Measurements from ENCODE around the gene USP7.
A peak's percentile ranks its signal among the peaks of the same experiment; 100 is the strongest.
"Not testable (repeated sequence)": the region's sequence is repeated elsewhere in the genome, so short reads cannot be mapped to it uniquely, and the experiment has no call there.

Gene USP7

GRCh38 chr16:8874388-8874787 lies 89.3 kb downstream of the USP7 start:
- DNase-seq: no peak

GRCh38 chr16:8873866-8874195 lies 89.9 kb downstream of the USP7 start:
- not testable (repeated sequence) for DNase-seq

DNA sequence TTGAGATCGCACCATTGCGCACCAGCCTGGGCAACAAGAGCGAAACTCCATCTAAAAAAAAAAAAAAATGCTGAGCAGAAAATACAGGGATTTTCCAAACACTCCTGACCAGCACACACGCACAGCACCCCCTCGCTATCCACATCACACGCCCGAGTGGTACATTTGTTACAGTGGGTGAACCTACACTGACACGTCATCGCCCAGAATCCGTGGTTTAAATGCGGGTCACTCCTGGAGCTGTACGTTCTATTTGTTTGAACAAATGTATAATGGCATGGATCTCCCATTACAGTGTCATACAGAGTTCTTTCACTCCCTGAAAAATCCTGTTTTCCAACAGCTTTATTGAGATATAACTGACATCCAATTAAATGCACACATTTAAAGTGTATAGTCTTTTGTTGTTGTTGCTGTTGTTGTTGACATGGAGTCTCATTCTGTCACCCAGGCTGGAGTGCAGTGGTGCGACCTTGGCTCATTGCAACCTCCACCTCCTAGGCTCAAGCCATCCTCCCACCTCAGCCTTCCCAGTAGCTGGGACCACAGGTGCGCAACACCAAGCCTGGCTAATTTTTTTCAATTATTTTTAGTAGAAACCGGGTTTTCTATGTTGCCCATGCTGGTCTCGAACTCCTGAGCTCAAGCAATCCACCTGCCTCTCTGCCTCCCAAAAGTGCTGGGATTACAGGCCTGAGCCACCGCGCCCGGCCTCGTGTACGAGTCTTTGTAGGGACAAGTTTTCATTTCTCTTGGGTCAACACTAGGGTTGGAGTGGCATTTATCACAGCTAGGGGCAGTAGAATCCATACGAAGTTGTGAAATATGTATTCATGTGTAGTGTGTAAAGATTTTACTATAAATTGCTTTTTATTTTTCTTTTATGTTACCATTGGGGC lies 90.5 kb downstream of the USP7 start:
- no peak for DNase-seq

GRCh38 chr16:8872071-8872470 lies 91.6 kb downstream of the USP7 start:
- DNase-seq: no peak

- not testable (repeated sequence) for DNase-seq
These were observed 93.8 kb downstream of the USP7 start for GRCh38 chr16:8869988-8870241.

GRCh38 chr16:8869212-8869987 lies 94.3 kb downstream of the USP7 start:
- no peak for DNase-seq

DNA sequence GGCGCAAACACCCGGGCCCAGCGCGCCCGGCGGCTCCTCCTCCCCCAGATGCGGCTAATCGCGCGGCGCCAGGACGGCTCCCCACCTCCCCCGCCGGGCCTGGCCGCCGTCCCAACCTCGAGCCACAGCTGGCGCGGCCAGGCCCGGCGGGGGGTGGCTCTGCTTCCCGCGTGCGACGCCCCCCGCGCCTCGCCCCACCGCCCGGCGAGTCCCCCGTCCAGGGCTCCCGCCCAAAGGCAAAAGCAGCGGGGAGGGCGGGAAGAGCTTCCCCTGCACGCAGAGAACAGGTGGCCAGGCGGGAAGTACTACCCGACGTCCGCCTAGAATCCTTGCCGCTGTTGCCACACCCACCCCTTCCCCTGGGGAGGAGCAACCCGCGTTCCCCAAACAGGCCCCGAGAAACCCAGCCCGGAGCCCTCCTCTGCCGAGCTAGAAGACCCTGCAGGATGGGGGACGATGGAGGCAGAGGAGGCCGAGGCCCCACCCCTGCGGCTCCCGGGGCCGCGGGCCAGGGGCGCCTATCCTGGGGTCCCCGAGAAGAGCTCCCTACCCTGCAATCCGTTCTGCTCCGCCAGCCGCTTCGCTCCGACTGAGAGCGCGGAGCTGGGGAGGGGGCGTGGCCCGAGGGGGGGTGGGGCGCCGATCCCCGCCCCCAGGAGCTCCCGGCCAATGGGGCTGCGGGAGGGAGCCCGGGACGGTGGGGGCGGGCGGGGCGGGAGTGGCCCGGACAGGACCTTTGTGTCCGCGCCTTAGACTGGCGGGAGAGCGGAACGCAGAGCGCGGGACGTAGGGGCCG lies 95.1 kb downstream of the USP7 start, which contains the start of gene CARHSP1:
Gene CARHSP1 (minus strand): TSS at position 591 of the 796 bp plus-strand sequence. CDS start 9,678 bp downstream, outside the sequence.
- DNase-seq: peak; percentile 92

DNA sequence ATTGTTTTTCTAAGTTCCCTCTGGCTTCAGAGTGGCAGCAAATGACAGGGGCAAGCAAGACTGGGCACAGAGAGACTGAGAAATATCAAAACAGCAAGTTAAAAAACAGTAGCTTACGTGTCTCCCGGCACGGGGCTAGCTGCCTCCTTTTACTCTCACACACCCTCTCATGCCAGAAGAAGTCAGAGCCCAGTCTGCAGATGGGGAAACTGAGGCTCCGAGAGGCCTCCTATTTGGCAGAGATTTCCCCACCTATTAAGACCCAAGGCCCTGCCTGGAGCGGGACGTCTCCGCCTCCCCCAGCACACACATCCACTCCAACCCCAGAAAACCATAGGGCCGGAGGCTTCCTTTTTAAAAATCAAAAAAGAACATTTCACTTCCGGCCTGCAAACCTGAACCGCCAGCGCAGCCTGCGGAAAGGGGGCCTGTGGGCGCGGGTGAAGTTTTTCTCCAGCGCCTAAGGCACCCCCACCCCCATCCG lies 95.7 kb downstream of the USP7 start:
- no peak for DNase-seq

DNA sequence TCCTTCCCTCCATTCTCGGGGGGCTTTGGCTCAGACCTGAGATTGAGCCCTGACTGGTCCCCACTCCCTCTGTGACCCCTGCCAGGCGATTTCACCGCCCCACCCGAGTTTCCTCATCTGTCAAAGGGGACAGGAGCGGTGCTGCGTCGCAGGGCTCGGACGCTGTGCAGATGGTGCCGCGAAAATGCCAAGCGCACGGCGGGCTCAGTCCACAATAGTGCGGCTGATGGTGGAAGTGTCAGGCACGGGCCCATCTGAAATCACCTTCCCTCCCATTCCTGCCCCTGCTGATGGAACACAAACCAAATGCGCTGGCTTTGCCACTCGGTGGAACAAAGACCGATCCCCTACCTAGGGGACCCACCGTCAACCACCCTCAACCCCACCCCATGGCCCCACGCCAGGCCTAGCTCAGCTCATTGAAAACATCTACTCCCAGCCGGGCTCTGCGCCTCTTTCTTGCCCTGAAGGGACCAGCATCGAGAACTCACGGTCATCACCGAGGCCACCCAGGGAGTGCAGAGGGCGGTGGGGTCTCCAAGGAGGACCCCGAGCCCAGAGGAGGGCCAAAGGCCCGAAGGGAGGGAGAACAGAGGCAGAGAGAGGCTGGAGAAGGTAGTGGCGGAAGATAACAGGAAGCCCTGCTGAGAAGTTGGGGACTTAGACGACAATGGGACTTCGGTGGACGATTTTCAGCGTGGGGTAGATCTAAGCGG lies 96.3 kb downstream of the USP7 start:
- peak; percentile 38 for DNase-seq

DNA sequence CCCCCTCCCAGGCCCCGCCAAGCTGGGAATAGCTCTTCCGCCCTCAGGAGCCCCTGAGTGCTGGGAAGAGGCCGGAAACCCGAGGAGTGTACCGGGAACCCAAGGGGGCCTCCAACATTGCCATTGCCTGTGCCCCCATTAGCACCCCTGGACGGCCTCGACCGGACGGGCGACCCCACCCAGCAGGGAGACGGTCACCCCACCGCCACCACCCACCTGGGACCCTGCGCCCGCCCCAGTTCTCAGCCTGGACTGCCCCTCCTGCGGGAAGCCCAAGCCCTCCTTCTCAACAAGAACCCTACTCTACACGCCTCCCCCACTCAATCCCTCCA lies 96.9 kb downstream of the USP7 start:
- DNase-seq: no peak

GRCh38 chr16:8866118-8866883 lies 97.4 kb downstream of the USP7 start:
- DNase-seq: no peak

- DNase-seq: no peak
These were observed 98.4 kb downstream of the USP7 start for GRCh38 chr16:8865145-8865882.

DNA sequence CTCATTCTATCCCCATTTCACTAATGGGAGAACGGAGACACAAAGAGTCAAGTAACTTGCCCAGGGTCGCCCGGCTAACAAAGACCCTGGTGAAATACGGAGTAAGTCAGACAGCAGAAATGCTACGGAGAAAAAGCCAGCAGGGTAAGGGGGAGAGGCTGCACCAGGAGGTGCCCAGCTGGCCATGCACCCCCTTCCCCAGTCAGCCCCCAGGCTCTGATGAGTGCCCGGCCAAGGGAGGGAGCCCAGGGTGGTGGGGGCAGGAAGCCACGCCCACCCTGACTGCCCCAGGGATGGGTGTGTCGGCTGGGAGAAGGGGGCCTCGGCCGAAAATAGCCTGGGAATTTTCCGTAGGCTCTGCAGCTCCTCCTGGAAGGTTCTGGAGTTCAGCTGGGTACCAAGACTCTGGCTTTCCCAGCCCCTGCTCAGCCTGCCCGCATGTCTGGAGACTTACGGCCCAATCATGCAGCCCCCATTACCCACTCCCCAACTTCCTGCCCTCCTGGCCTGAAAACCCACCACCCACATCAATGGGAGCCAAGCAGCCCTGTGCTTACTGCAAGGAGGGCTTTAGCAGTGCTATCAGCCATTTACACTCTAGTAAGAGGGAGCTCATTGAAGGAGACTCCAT lies 99.1 kb downstream of the USP7 start:
- DNase-seq: no peak

- no peak for DNase-seq
These were observed 99.9 kb downstream of the USP7 start for GRCh38 chr16:8863594-8864424.

DNA sequence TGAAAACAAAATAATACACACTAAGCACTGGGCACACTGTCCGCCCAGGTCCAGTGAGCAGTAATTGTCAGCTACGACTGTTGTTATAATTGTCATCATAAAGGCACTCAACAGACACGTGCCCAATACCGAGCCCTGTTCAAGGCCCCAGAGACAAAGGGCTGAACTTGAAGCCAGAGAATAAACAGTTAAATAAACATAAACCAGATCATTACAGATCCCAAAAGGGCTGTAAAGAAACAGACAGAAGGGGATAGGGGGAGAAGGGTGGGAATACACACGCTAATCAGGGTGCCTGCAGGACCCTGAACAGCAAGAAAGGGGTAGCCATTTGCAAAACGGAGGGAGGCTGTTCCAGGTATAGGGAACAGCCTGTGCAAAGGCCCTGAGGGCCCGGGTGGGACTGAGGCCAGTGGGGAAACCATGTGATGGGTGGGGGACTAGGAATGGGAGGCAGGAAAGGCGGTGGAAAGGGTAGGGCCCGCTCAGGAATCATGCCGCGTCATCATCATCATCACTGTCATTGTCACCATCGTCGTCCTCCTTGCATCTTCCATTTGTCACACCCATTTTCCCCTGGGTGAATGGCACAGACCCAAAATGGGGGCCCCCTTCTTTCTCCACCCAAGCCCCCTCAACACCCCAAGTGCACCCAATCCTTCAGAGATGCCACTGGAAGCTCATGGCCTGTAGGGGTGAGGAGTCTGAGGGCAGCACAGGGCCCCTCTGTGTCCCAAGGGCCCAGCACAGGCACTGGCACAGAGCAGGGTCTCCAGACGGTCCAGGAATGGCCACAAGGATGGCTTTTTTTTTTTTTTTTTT lies 101.2 kb downstream of the USP7 start:
- DNase-seq: no peak

GRCh38 chr16:8861563-8862308 lies 102.0 kb downstream of the USP7 start:
- no peak for DNase-seq

DNA sequence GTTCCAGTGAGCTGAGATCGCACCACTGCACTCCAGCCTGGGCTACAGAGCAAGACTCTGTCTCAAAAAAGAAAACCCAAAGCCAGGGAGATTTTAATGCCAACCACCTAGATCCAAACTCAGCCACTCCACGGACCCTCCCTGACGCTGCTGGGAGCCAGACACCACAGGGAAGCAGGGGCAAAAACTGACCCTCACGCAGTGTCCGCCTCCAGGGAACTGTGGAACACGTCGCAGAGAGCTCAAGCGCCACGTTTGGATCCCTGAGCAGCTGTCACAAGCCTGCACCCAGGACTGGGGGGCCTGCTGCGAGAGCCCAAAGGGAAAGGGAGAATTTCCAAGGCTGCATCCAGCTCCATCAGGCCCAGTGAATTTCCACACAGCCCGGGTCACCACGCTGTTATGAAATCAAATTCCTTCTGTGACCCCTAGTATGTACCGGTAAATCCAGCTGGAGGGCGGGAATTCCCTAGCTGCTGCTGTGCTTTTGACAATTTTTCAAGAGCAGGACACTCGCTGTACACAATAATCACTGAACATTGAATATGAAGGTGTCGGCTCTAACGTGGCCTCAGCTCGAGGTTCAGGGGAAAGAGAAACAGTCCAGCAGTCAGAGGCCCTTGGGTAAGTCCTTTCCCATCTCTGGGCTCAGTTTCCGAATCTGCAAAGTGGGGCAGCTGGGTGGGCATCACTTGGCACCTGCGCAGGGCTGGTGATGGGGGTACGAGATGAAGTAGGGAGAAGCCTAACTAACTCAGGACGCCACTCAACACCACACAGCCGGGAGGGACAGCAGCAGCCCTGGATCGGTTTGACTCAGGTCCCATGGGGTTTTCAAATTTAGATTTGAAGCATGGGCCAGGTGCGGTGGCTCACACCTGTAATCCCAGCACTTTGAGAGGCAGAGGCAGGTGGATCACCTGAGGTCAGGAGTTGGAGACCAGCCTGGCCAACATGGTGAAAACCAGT lies 103.5 kb downstream of the USP7 start:
- peak; percentile 72 for DNase-seq
